NCI-H345 treated with DMSO at 0.1 percent for 48 hours (cell line): ENCODE results near the gene PTCH1.

ENCODE experiments used
- DNase-seq: peaks from one replicate; lab custom pipeline; 2025; ENCODE audit not compliant: unreplicated experiment; lab: John Stamatoyannopoulos, UW

PTCH1 gene

GRCh38 chr9:95409650-95410426 lies 106.9 kb downstream of the PTCH1 start:
- DNase-seq: no peak

- DNase-seq: no peak
Observed at GRCh38 chr9:95407524-95407923, 109.2 kb downstream of the PTCH1 start.

GRCh38 chr9:95406121-95406520 lies 110.7 kb downstream of the PTCH1 start:
- DNase-seq: no peak

GRCh38 chr9:95399261-95399660 lies 117.5 kb downstream of the PTCH1 start:
- no peak for DNase-seq
